GM18508 (cell line): Measurements from ENCODE around the gene NEK9.

Experiments used
- ATAC-seq: cut with Tn5 transposase; IDR thresholded peaks from one replicate; pipeline ENCODE4 v1.9.1; 2021; ENCODE audit warnings: moderate number of reproducible peaks; ENCODE audit not compliant: insufficient read depth, unreplicated experiment

NEK9 gene

GRCh38 chr14:75046275-75046674 is 80.6 kb downstream of the NEK9 start:
- no peak for ATAC-seq

DNA sequence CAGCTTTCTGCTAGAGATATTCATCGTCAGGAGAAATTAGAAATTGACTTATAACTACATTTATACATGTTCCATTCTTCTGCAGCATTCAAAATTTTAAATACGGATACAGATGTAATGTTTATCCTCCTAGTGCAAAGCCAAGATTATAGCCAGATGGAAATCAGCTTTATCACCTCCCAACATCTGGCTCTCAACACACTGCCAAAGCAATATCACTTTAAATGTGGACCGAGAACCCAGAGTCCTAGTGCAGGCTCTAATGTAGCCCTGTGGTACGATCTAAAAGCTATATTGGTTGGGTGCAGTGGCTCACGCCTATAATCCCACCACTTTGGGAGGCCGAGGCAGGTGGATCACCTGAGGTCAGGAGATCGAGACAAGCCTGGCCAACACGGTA is 82.1 kb downstream of the NEK9 start:
- no peak for ATAC-seq

DNA sequence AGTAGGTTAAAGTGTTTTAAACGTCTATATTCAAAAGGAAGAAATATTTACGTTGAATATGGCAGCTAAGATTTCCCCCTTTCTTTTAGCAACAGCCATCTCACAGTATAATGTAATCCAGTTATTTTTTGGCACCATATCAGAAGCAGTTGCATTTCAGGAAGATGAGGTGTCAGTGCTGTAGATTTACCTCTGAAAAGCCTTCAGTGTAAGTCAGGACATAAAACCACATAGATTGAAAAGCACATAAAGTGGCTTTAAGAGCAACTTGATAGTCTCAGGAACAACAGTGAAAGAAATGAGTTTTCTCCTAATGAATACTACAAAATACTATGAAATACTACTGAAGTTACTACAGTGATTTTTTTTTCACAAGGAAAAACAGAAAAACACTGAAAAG is 82.5 kb downstream of the NEK9 start:
- ATAC-seq: no peak

- no peak for ATAC-seq
Measured at GRCh38 chr14:75042035-75042434, 84.8 kb downstream of the NEK9 start.

- ATAC-seq: no peak
Measured at GRCh38 chr14:75041613-75042012, 85.2 kb downstream of the NEK9 start.

DNA sequence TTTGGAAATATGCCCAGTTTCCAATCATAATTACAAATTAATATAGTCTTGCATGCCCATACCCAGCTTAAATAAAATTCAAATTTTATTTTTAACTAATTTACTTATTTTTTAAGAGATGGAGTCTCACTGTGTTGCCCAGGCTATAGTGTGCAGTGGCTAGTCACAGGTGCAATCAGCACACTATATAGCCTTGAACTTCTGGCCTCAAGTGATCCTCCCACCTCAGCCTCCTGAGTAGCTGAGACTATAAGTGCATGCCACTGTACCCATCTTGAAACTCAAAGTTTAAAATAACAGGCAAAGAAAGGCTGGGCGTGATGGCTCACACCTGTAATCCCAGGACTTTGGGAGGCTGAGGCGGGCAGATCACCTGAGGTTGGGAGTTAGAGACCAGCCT is 85.9 kb downstream of the NEK9 start:
- ATAC-seq: no peak

- ATAC-seq: no peak
Measured at GRCh38 chr14:75040507-75040906, 86.3 kb downstream of the NEK9 start.

- no peak for ATAC-seq
Measured at GRCh38 chr14:75032939-75033338, 93.9 kb downstream of the NEK9 start.

DNA sequence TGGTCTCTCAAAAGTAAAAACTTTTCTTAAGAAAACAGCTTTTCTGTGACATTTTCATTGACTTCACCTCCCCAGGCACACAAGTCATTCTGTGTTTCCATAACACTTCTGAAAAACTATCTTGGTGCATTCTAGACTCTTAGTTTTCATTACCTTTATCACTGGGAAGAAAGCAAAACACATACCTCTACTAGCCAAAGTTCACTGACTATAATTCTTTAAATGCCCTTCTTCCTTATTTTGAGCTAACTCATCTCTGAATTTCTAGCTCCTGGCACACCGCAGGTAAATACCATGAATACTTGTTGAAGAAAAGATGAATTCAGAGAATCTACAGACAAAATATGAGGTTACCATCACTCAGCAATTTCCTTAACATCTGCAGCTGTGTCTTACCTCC is 96.7 kb downstream of the NEK9 start:
- no peak for ATAC-seq
